ENCODE data around the gene KCNC1. TPM values are rescaled to one million over a fixed set of nuclear protein-coding genes. Genes with fewer than 3 reads are reported as not detected.

KCNC1 gene
- total RNA-seq, 1 donor from 2014 or later: not detected

DNA sequence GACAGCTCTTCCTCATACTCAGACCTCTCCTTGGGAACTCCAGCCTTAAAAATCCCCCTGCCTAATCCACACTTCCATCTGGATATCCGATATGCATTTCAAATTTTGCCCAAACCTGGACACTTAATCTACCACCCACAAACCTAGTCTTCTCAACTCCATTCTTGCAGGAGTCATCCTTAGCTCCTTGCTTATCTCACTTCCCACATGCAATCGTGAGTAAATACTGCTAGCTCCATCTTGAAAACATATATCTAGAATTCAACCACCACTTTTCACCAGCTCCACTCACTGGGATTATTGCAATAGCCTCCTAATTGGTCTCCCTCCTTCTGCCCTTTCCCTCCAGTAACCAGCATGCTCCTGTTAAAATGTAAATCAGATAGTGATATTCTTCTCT, 17.8 kb upstream of the KCNC1 start:
- no peak for ATAC-seq

DNA sequence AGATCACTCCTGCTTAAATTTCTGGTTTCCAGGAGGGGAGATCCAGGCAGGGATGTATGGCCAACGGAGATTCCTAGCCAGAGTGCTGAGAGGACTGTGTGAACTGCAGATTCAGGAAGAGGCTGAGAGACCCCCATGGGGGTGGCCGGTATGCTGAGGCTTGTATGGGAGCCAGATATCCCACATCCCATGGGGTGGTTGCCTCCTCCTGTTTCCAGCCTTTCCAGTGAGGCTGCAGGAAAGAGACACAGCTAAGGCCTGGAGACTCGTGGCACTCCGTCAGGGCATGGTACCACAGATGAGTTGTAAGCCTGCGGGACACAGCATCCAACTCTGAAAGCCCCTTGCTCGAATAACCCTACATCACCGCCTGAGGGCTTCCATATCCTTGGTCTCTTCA, 16.6 kb upstream of the KCNC1 start:
- ATAC-seq: no peak

DNA sequence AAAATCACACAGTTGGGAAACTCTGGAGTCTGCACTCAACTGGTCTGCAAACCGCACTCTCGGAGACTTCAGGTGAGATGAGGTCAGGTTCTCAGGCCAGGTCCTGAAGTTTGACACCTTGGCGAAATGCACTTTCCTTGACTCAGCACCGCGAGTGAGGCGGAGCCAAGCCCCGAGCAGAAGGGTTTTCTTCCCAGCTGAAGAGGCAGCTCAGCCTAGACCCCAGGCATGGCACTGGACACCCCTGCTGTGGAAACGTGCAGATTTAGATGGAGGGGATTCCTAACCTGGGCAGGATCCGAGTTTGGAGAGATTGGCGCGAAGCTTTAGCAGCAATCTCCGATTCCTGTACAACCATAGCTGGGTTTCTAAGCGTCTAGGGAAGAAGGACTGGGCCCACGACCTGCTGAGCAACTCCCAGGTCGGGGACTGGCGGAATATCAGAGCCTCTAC, 16.0 kb upstream of the KCNC1 start:
- no peak for ATAC-seq

DNA sequence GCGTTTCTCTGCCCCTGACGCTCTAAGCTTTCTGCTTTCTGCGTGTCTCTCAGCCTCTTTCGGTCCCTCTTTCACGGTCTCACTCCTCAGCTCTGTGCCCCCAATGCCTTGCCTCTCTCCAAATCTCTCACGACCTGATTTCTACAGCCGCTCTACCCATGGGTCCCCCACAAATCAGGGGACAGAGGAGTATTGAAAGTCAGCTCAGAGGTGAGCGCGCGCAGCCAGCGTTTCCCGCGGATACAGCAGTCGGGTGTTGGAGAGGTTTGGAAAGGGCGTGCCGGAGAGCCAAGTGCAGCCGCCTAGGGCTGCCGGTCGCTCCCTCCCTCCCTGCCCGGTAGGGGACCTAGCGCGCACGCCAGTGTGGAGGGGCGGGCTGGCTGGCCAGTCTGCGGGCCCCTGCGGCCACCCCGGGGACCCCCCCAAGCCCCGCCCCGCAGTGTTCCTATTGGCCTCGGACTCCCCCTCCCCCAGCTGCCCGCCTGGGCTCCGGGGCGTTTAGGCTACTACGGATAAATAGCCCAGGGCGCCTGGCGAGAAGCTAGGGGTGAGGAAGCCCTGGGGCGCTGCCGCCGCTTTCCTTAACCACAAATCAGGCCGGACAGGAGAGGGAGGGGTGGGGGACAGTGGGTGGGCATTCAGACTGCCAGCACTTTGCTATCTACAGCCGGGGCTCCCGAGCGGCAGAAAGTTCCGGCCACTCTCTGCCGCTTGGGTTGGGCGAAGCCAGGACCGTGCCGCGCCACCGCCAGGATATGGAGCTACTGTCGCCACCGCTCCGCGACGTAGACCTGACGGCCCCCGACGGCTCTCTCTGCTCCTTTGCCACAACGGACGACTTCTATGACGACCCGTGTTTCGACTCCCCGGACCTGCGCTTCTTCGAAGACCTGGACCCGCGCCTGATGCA, 15.3 kb upstream of the KCNC1 start, which contains the start of gene MYOD1:
Gene MYOD1, plus strand, starts transcription at position 544 of the 910 bp plus-strand sequence. Its CDS starts 212 bp downstream, at position 756.
- ATAC-seq: no peak

DNA sequence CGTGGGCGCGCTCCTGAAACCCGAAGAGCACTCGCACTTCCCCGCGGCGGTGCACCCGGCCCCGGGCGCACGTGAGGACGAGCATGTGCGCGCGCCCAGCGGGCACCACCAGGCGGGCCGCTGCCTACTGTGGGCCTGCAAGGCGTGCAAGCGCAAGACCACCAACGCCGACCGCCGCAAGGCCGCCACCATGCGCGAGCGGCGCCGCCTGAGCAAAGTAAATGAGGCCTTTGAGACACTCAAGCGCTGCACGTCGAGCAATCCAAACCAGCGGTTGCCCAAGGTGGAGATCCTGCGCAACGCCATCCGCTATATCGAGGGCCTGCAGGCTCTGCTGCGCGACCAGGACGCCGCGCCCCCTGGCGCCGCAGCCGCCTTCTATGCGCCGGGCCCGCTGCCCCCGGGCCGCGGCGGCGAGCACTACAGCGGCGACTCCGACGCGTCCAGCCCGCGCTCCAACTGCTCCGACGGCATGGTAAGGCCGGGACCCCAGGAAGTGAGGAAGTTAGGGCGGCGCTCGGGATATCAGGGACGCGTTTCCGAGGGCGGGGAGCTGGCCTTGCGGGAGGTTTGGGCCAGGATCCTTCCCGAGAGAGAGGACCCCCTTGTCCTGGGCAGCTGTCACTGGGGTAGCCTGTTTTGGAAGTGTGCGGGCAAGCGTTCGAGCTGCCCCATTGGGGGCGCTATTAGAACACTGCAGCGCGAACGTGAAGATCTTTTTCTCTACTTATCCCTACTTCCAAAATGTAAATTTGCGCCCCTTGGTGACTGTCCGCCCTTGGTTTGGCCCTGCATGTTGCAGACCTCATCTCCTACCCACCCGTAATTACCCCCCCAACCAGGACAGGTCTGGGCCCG, 14.4 kb upstream of the KCNC1 start:
- no peak for ATAC-seq

DNA sequence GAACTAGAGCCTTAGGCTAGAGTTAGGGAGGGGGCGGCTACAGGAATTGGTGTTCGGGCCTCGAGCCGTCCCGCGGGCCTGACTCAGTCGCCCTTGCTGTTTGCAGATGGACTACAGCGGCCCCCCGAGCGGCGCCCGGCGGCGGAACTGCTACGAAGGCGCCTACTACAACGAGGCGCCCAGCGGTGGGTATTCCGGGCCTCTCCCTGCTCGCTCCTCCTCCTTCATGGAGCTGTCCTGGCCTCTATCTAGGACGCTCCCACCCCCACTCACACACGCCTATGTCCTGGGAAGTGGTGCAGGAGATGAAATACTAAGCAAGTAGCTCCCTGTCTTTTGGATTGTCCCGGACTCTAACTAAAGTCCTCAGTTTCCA, 13.8 kb upstream of the KCNC1 start:
- no peak for ATAC-seq

DNA sequence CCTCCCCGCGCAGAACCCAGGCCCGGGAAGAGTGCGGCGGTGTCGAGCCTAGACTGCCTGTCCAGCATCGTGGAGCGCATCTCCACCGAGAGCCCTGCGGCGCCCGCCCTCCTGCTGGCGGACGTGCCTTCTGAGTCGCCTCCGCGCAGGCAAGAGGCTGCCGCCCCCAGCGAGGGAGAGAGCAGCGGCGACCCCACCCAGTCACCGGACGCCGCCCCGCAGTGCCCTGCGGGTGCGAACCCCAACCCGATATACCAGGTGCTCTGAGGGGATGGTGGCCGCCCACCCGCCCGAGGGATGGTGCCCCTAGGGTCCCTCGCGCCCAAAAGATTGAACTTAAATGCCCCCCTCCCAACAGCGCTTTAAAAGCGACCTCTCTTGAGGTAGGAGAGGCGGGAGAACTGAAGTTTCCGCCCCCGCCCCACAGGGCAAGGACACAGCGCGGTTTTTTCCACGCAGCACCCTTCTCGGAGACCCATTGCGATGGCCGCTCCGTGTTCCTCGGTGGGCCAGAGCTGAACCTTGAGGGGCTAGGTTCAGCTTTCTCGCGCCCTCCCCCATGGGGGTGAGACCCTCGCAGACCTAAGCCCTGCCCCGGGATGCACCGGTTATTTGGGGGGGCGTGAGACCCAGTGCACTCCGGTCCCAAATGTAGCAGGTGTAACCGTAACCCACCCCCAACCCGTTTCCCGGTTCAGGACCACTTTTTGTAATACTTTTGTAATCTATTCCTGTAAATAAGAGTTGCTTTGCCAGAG, 13.2 kb upstream of the KCNC1 start:
- no peak for ATAC-seq

DNA sequence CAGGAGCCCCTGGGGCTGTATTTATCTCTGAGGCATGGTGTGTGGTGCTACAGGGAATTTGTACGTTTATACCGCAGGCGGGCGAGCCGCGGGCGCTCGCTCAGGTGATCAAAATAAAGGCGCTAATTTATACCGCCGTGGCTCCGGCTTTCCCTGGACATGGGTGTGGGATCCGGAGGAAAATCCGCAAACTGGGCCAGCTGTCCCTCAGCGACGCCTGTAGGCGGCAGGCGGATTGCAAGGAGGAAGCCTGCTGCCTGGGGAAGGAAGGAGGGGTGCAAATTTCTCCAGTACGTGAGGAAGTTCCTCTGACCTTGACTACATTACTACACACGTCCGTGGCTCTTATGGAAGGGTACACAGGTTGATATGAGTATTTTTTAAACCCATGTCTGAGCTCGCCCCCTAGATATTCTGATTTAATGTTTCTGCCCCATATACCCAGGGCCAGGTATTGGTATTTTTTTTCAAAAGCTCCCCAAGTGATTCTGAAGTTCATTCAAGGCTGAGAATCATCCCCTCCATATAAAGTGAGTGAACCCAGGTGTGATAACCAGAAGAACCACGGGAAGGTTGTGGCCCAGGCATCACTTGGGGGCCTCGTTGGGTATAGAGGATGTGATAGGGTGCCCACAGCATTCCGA, 12.5 kb upstream of the KCNC1 start:
- peak; percentile 32 for ATAC-seq

DNA sequence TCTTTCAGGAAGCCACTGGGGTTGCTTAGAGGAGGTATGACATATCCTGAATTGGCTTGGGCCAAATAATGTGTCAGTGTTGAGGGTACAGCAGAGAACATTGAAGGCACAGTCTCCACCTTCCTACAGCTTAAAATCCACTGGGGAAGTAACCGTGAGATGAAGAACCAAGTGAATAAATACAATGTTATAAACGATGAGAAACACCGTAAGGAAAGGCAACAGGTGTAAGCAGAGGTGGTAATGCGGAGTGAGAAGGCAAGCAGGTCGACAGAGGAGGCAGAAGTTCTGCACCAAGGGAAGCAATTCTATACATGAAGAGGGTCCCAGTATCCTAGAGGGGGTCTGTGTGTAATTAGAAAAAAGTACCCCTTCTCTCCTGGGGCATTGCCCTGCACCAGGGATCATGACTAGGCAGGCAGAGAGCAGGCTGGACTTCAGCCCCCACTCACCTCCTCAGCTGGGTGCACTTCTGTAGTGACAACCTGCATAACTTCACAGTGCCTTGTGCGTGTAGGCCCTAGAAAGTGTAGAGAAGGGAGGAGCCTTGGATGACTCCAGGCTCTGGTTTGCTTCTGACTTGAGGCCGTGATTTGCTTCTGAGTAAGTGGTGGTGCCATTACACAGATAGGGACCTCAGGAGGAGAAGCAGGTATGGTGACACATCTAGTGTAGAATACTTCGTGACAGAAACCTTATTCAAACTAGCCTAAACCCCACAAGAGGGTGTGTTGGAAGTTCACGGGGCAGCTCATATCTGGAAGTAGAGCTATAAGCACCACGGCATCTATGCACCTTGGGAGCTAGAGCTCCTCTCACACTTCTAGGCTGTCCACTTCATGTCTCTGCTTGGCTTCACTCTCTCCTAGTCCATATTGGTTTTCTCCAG, 10.3 kb upstream of the KCNC1 start:
- ATAC-seq: no peak

DNA sequence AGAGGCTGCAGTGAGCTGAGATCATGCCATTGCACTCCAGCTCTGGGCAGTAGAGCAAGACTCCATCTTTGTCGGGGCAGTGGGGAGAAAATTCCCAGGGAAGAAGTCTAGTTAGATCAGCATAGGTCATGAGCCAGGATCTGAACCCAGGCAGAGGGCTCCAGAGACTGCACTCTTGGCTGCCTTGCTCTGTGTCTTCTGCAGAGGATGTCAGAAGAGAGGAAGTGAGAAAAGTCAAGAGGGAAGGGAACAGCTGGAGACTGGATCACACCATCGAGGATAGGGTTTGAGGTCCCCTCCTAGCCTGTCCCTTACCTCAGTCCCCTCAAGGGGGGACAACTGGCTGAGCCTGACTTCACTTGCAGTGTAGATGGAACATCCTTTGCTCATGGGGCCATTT, 9.4 kb upstream of the KCNC1 start:
- no peak for ATAC-seq

DNA sequence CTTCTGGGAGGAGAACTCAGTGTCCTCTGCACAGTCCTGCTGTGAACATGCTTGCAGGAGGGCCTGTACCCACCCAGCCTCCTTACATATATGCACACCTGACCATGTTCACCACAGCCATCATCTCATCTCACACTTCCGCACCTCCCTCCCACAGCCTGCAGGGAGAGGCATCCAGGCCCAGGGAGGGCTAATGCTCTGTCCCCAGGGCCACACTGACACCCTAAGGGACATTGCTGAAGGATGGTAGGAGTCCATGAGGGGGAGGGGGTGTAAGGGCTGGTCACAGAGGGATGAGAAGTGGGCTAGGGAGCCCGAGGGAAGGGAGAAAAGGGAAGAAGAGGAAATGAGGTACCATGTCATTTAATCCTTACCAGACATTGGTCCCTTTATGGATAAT, 4.4 kb upstream of the KCNC1 start:
- ATAC-seq: no peak

DNA sequence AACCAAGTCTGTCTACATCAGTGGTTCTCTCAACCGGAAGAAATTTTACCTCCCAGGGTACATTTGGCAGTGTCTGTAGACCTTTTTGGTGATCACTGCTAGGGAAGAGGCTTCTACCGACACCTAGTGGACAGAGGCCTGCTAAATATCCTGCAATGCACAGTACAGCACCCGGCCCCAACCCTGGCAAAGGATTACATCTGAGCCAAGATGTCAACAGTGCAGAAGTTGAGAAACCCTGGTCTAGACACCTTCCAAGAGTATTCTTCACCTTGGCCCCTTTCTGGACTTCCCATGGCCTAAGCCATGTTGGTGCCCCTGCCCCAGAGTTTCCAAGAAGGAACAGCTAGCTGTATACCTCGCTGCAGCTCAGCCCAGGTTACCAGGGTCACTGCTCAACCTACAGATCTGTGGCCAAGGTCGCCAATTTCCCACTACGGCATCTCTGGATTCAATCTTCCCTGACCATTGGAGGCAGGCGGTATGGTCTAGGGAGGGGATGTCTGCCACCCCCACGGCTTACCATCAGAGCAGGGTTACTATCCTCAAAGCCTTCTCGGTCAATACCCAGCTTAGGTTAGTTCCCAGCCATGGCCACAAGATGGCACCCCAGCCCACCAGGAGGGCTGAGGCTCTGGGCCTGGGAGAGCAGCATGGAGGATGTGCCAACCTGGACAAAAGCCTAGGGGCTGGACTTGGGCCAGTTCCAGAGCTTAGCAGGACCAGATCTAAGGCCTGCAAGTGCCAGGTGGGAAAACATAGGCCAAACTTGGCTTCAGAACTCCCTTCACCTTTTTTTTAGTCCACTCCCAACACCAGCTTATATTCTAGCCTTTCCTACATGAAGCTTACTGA, 3.7 kb upstream of the KCNC1 start:
- peak; percentile 93 for ATAC-seq

DNA sequence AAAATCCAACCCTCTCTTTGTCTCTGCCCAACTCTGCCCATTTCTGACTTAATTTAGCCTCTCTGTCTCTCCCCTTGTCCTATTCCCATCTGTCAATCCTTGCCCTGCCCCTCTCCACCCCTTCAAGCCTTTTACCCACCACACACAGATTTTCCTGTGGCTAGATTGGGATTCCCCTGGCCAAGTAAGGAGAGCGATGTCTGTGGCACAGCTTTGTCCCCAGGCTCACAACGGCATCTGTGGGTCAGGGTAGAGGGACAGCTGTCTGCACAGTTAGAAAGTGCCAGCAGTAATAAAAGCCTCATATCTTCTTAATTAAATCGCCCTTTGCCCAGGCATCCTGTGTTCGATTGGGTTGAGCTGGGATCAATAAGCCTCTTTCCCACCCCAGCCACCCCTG, 1.3 kb upstream of the KCNC1 start:
- ATAC-seq: no peak

DNA sequence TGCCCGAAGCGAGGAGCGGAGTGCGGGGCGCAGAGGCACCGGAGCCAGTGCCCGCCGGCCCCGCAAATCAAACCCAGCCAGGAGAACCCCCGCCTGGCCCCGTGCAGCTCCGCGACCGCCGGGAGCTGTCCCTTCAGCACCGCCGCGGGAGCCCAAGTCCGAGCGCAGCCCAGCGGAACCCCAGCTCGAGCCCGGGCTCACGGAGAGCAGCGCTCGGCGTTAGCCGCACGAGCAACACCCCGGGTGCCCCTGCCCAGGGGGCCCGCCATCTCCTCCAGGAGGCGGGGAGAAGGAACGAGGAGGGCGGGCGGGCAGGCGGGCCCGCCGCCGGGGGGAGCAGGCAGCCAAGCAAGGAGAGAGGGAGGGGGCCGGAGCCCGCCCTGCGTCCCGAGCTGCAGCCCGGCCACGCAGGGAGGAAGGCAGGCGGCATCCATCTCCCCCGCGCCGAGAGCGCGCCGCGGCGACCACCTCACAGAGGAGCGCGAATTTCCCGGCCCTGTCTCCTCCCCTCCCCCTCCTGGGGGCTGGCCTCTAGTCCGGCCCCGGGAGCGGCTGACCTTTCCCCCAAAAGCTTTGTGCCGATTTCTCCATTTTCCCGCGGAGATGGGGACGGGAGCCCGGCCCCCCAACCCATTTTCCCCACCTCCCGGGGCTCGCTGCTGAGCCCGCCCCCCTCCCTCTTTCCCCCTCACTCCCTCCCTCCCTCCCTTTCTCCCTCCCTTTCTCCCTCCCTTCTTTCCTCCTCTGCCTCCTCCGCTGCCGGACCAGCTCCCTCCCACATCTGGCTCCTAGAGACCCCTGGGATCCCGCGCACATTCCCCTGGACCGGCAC, 621 bp downstream of the KCNC1 start:
- peak; percentile 55 for ATAC-seq

DNA sequence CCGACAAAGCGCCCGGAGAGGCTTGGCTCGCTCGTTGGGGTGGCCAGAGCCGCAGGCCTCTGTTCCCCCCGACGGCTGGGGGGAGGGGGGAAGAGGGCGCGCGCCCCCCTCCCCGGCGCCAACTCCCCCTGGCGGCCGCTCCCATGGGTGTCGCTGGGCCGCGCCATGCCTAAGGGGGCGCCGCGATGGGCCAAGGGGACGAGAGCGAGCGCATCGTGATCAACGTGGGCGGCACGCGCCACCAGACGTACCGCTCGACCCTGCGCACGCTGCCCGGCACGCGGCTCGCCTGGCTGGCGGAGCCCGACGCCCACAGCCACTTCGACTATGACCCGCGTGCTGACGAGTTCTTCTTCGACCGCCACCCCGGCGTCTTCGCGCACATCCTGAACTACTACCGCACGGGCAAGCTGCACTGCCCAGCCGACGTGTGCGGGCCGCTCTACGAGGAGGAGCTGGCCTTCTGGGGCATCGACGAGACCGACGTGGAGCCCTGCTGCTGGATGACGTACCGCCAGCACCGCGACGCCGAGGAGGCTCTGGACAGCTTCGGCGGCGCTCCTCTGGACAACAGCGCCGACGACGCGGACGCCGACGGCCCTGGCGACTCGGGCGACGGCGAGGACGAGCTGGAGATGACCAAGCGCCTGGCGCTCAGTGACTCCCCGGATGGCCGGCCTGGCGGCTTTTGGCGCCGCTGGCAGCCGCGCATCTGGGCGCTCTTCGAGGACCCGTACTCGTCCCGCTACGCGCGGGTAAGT, 1.4 kb downstream of the KCNC1 start:
- no peak for ATAC-seq

DNA sequence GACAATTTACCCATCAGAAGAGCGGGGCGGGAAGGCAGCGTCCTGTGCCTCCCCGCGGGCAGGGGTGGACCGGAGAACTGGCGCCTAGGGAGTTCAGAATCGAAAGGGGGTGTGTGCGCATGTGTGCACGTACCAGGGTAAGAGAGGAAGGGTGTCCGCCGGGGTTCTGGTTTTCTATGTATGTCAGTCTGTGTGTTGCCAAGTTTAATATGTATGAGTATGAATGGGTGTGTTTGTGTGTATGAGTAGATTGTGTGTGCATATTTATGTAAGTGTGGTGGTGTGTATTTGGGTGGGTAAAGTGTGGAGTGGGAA, 2.0 kb downstream of the KCNC1 start:
- no peak for ATAC-seq

DNA sequence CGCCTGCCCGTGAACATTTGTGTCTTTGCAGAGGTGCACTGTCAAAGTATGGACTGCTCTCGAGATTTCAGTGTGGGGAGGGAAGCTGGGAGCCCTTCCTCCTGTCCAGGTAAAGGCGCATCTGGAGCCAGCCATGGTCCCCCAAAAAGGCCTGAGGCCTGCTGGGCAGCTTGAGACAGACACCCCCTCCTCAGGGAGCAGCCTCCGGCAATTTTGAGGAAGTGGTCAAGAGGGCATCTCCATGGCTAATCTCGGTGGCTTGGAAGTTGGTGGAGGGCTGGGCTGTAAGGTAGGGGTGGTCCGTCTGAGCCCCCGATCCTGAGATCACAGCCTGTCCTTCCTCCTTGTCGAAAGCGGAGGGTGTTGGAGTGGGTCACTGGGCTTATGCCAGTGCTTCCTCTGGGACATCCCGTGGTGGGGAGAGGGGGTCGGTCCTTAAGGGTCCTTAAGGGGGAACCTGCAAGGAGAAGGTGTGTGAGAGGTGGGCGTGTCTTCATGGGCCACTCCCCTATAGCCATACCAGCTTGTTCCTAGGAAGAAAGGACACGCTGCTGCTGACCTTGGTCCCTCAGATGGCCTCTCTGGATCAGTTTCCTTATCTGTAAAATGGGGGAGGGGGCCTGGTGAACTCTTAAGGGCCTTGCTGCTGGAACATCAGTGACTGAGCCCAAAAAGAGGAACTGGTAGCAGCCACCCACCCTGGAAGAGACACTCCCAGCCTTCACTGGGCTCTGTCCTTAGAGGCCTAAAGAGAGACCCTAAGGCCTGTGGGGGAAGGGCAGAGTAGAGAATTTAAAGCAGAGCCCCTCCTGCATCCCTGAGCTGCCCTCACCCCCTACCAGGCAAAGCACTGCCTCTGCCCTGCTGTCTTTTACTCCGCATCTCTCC, 2.6 kb downstream of the KCNC1 start:
- ATAC-seq: no peak
